ENCODE data around the gene CCN5. TPM values are rescaled to one million over a fixed set of nuclear protein-coding genes. Genes with fewer than 3 reads are reported as not detected.

The CCN5 gene
- total and polyA plus RNA-seq, 7 donors, result 1.0 to 48.7 (median 15.0) TPM

DNA sequence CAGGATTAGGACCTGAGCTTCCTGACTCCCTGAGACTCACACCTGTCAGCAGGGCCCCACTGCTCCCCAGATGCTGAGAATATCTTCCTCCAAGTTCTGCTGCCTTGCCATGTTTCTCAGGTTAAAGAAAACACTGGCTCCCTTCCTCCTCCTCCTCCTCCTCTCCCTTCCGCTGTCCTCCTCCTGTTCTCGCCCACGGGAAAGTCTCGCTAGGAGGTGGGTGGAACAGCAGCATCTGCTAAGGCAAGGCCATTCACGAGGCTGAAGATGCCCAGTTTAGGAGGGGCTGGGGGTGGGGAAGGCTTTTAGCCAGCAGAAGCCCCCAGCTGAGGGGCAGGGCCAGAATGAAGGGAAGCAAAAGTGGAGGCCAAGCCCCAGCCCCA is 54.3 kb downstream of the CCN5 start:
- no peak for DNase-seq
- Histone ChIP-seq H3K4me3 (no peak overlapping the region), H3K36me3 (no peaks in the 10 kb centered on the region), H3K27me3 (peaks cover 0 to 39% (median 0%) of the 10 kb centered on the region in 3 donors), H3K27ac (no peak overlapping the region), H3K4me1 (no peaks in the 10 kb centered on the region), H3K9me3 (no peaks in the 10 kb centered on the region)
- whole genome bisulfite sequencing, 2 donors, result 55 to 72% methylated on average over 5 of the region's 5 CpGs
- intact Hi-C loops (cut with DNase I), result no loop called here
- TF ChIP-seq EP300 (IDR thresholded peaks at IDR 0.05) (no peak), POLR2AphosphoS5 (IDR thresholded peaks at IDR 0.05) (no peak), POLR2A (IDR thresholded peaks at IDR 0.05) (no peak)
- TF ChIP-seq, protein P1, sequence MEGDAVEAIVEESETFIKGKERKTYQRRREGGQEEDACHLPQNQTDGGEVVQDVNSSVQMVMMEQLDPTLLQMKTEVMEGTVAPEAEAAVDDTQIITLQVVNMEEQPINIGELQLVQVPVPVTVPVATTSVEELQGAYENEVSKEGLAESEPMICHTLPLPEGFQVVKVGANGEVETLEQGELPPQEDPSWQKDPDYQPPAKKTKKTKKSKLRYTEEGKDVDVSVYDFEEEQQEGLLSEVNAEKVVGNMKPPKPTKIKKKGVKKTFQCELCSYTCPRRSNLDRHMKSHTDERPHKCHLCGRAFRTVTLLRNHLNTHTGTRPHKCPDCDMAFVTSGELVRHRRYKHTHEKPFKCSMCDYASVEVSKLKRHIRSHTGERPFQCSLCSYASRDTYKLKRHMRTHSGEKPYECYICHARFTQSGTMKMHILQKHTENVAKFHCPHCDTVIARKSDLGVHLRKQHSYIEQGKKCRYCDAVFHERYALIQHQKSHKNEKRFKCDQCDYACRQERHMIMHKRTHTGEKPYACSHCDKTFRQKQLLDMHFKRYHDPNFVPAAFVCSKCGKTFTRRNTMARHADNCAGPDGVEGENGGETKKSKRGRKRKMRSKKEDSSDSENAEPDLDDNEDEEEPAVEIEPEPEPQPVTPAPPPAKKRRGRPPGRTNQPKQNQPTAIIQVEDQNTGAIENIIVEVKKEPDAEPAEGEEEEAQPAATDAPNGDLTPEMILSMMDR (IDR thresholded peaks at IDR 0.05), result no peak

DNA sequence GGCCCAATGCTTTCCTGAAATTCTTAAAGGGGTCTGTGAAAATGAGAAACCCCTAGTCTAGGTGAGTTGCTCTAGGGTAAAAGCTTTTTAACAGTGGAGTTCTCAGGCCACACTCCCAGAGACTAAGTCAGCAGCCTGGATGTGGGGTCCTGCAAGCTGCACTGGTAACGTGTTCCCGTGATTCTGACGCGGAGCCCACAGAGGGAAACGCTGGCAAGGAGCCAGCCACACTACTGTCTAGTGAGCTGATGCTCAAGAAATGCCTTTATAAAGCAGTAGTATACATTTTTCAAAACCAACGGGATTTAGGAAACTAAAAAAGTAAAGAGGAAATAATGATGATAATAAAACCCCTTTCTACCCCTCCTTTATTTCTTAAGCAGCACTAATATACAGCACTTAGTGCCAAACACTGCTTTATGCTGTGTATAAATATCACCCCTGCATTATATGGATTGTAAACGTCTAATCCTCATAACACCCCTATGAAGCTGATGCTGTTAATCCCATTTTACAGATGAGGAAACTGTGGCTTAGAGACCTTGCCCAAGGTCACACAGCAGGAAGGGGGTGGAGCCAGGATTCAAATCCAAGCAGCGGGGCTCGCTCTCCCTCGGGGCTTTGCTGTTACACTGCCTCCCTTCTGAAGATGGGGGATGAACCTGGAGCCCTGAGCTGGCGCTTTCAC is 55.5 kb downstream of the CCN5 start:
- 73 to 80% methylated on average over 11 of the region's 11 CpGs for WGBS, 2 donors

DNA sequence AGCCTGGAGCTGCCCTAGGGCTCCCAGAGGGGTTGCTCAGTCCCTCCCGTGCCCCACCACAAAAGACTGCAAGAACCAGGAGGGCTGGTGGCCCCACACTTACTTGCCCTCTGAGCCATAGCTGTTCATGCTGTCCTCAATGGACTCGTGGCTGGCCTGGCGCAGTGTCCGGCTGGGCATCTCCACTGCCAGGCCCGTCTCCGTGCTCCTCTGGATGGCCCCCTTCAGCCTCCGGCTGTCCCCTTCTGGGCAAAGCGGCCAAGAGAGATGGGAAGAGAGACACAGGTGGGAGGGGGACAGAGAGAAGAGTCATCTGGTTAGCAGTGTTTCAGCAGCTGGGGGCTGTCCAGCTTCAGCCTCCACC is 56.0 kb downstream of the CCN5 start:
- 89 to 90% methylated on average over 8 of the region's 8 CpGs for WGBS, 2 donors
- DNase-seq, result no peak
- H3K9me3 ChIP-seq, result no peaks in the 10 kb centered on the region
- no peaks in the 10 kb centered on the region for H3K36me3 ChIP-seq
- intact Hi-C loops (cut with DNase I), result no loop called here
- no peaks in the 10 kb centered on the region for H3K4me1 ChIP-seq
- H3K4me3 ChIP-seq, result no peak overlapping the region
- H3K27ac ChIP-seq, result no peak overlapping the region
- TF ChIP-seq, protein P1 (IDR thresholded peaks at IDR 0.05), result no peak
- no peak for TF ChIP-seq POLR2A (IDR thresholded peaks at IDR 0.05)
- no peak for TF ChIP-seq EP300 (IDR thresholded peaks at IDR 0.05)
- no peak for TF ChIP-seq POLR2AphosphoS5 (IDR thresholded peaks at IDR 0.05)
- H3K27me3 ChIP-seq, result peaks cover 0 to 44% (median 0%) of the 10 kb centered on the region in 3 donors

More for the DNA sequence above, 55.5 kb downstream of the CCN5 start:
- Histone ChIP-seq H3K36me3 (no peaks in the 10 kb centered on the region), H3K27ac (no peak overlapping the region), H3K27me3 (peaks cover 0 to 44% (median 0%) of the 10 kb centered on the region in 3 donors), H3K9me3 (no peaks in the 10 kb centered on the region), H3K4me1 (no peaks in the 10 kb centered on the region), H3K4me3 (no peak overlapping the region)
- intact Hi-C loops (cut with DNase I), result no loop called here
- DNase-seq, result no peak
- TF ChIP-seq POLR2AphosphoS5 (IDR thresholded peaks at IDR 0.05), result no peak
- TF ChIP-seq POLR2A (IDR thresholded peaks at IDR 0.05), result no peak
- TF ChIP-seq, protein P1 (IDR thresholded peaks at IDR 0.05), result no peak
- TF ChIP-seq EP300 (IDR thresholded peaks at IDR 0.05), result no peak

DNA sequence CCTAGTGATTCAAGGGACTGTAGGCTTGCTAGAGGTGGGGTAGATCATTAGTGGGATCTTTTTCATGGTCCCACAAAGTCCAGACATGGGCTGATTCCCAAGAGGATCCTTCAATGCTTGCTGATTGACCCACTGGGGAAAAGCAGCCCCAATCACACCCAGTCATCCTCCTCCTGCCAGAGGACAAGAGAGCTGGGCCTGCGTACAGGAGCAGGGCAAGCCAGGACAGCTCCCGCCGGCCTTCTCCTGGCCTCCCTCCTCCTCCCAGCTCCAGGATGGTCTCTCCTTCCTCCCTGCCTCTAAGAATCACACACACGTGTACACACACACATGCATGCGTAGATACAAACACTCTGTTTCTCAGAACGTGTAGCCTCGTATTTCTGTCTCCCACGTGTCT is 57.5 kb downstream of the CCN5 start:
- no peaks in the 10 kb centered on the region for H3K4me1 ChIP-seq
- no peak for DNase-seq
- TF ChIP-seq EP300 (IDR thresholded peaks at IDR 0.05), result no peak
- TF ChIP-seq, protein P1 (IDR thresholded peaks at IDR 0.05), result no peak
- no peak for TF ChIP-seq POLR2A (IDR thresholded peaks at IDR 0.05)
- TF ChIP-seq POLR2AphosphoS5 (IDR thresholded peaks at IDR 0.05), result no peak
- intact Hi-C loops (cut with DNase I), result no loop called here
- H3K27me3 ChIP-seq, result peaks cover 0 to 39% (median 0%) of the 10 kb centered on the region in 3 donors
- no peak overlapping the region for H3K4me3 ChIP-seq
- H3K9me3 ChIP-seq, result no peaks in the 10 kb centered on the region
- no peak overlapping the region for H3K27ac ChIP-seq
- 68 to 73% methylated on average over 8 of the region's 8 CpGs for WGBS, 2 donors
- no peaks in the 10 kb centered on the region for H3K36me3 ChIP-seq
